ENCODE data around the gene RPTOR. TPM values are rescaled to one million over a fixed set of nuclear protein-coding genes. Genes with fewer than 3 reads are reported as not detected.

Gene RPTOR
- total and polyA plus RNA-seq, 10 of the 15 experiments (the other 5 are each of a cell fraction or from before 2014, with no cell fraction given) = 0.18 to 32.1 (median 7.8) TPM

DNA sequence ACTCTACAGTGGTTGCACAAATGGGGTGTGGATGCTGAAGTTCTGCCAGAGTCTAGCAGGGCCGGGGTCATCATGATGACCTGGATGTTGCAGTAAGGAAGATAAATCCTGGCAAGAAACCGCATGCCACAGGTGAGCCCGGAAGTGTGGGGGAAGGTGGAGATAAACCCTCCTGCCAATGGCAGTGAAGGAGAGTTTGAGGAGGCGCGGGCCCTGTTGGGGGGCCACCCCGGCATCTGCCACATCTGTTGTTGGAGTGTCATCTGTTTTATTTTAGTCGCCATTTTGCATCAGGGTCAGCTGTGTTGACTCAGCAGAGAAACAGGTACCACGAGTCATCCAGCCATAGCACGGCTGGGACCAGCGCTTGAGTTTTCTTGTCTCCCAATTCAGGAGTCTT lies 273.2 kb downstream of the RPTOR start (continued):
- TF ChIP-seq, protein P1, sequence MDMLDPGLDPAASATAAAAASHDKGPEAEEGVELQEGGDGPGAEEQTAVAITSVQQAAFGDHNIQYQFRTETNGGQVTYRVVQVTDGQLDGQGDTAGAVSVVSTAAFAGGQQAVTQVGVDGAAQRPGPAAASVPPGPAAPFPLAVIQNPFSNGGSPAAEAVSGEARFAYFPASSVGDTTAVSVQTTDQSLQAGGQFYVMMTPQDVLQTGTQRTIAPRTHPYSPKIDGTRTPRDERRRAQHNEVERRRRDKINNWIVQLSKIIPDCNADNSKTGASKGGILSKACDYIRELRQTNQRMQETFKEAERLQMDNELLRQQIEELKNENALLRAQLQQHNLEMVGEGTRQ (IDR thresholded peaks at IDR 0.05; ENCODE audit: borderline replicate concordance, low read depth, low read length) = no peak
- TF ChIP-seq NR2C2 (IDR thresholded peaks at IDR 0.05; ENCODE audit: borderline replicate concordance, control insufficient read depth, insufficient read length, low read depth) = no peak

DNA sequence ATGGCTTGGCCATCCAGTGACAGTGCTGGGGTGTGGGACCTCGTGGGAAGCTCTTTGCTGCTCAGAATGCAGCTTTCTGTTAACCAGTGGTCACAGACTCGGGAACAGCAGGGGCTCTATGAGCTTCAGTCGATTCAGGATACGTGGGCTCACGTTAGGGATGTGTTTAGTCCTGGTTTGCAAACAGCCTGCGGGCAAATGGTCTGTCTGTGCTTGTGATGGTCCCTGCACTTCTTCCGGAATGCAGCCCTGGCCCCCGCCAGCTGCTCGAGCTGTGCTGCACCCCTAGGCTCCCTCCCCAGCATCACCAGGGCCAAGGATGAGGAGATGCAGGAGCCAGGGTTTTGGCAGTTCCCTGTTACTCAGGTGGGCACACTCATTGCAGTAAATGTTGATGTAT lies 274.2 kb downstream of the RPTOR start:
- H3K4me1 ChIP-seq (ENCODE audit: control insufficient read depth, insufficient read depth, low read length) = no peaks in the 10 kb centered on the region
- ChIA-PET POLR2A (no interaction called here), CTCF (no interaction called here), SMC1A (ENCODE audit: uncharacterized antibody, unreplicated experiment) (interaction anchor here (1.1 kb wide), 1 partner anchor 14 kb away, joined by 3 read pairs; no protein-coding TSS in a partner anchor), RAD21 (ENCODE audit: unreplicated experiment) (no interaction called here)
- DNase-seq (ENCODE audit: low read depth, low spot score) (no peak), FAIRE-seq (no peak), ATAC-seq (no peak)
- WGBS (ENCODE audit: insufficient coverage, insufficient replicate concordance, low lambda C conversion rate, missing lambda C conversion rate) = 88% methylated on average over 9 of the region's 9 CpGs
- no TSS peak for BruUV-seq (replicated peaks)
- H3K9ac ChIP-seq (ENCODE audit: control insufficient read depth, insufficient read depth, low read length) = no peak overlapping the region
- no peak overlapping the region for H3K27ac ChIP-seq (ENCODE audit: control insufficient read depth, insufficient read depth)
- H3K36me3 ChIP-seq (ENCODE audit: control insufficient read depth in 2 of 2, insufficient read depth in 2 of 2, low read length in 1 of 2) = peaks cover 0 to 3% of the 10 kb centered on the region in 2 experiments; a peak in 2 of 4 replicates
- H3K4me3 ChIP-seq = no peak overlapping the region
- in situ Hi-C loops (cut with MboI) (no loop called here), intact Hi-C loops (cut with micrococcal nuclease; ENCODE audit: unreplicated experiment) (no loop called here)
- TF ChIP-seq SUPT20H (IDR thresholded peaks at IDR 0.05; ENCODE audit: borderline replicate concordance, control insufficient read depth, low read depth, low read length) = no peak
- no peak for TF ChIP-seq NFYB (IDR thresholded peaks at IDR 0.05; ENCODE audit: insufficient read depth, low read depth, low read length)
- no peak for TF ChIP-seq GABPA (IDR thresholded peaks at IDR 0.05; ENCODE audit: low read depth)
- no peak for TF ChIP-seq CREB1 (IDR thresholded peaks at IDR 0.05; ENCODE audit: low read depth)
- TF ChIP-seq STAT3 (IDR thresholded peaks at IDR 0.05; ENCODE audit: low read depth, low read length) = no peak
- TF ChIP-seq TCF12 (IDR thresholded peaks at IDR 0.05; ENCODE audit: low read depth, low read length) = no peak
- no peaks in the 10 kb centered on the region for H4K20me1 ChIP-seq (ENCODE audit: control insufficient read depth, insufficient read depth)
- H3K4me2 ChIP-seq (ENCODE audit: control insufficient read depth, insufficient read depth) = no peak overlapping the region
- no peak overlapping the region for H2AFZ ChIP-seq (ENCODE audit: control insufficient read depth, low read depth, low read length)
- H3K79me2 ChIP-seq (ENCODE audit: control insufficient read depth, insufficient read depth, low read length) = no peaks in the 10 kb centered on the region
- no peaks in the 10 kb centered on the region for H3K27me3 ChIP-seq (replicated peaks in 1 of 2; ENCODE audit: control insufficient read depth in 2 of 2, insufficient read depth in 2 of 2, low read length in 1 of 2)
- H3K9me3 ChIP-seq (replicated peaks; ENCODE audit: control insufficient read depth, insufficient read depth, low read length) = no peaks in the 10 kb centered on the region
